GM10266 (cell line): Measurements from ENCODE around the gene KRT9.
"Not testable (repeated sequence)": the region's sequence is repeated elsewhere in the genome, so short reads cannot be mapped to it uniquely, and the experiment has no call there.

Experiments used
- DNase-seq: peaks from one replicate; pipeline ENCODE4 v3.0.0; 2012; ENCODE audit errors: extremely low spot score
- TF ChIP-seq, protein P1 (sequence below): IDR thresholded peaks from 2 replicates; pipeline ENCODE4 v1.5.1; 2012; ENCODE audit warnings: mild to moderate bottlenecking, low read depth; ENCODE audit not compliant: control insufficient read depth, insufficient read depth; ENCODE audit errors: missing control alignments

The KRT9 gene

DNA sequence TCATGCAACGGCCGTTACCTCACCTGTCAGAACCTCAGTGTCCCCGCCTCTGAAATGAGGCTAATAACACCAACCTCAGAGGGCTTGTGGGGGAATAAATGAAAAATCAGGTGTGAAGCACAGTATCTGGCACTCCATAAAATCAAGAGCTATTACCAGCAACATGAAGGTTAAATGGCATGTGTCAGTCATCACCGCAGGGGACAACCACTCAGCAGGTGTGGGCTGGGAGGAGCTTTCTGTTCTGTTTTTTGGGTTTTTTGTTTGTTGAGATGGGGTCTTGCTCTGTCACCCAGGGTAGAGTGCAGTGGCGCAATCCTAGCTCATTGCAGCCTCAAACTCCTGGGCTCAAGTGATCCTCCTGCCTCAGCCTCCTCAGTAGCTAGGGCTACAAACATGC lies 26.9 kb downstream of the KRT9 start:
- TF ChIP-seq, protein P1, sequence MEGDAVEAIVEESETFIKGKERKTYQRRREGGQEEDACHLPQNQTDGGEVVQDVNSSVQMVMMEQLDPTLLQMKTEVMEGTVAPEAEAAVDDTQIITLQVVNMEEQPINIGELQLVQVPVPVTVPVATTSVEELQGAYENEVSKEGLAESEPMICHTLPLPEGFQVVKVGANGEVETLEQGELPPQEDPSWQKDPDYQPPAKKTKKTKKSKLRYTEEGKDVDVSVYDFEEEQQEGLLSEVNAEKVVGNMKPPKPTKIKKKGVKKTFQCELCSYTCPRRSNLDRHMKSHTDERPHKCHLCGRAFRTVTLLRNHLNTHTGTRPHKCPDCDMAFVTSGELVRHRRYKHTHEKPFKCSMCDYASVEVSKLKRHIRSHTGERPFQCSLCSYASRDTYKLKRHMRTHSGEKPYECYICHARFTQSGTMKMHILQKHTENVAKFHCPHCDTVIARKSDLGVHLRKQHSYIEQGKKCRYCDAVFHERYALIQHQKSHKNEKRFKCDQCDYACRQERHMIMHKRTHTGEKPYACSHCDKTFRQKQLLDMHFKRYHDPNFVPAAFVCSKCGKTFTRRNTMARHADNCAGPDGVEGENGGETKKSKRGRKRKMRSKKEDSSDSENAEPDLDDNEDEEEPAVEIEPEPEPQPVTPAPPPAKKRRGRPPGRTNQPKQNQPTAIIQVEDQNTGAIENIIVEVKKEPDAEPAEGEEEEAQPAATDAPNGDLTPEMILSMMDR, result no peak
- no peak for DNase-seq

DNA sequence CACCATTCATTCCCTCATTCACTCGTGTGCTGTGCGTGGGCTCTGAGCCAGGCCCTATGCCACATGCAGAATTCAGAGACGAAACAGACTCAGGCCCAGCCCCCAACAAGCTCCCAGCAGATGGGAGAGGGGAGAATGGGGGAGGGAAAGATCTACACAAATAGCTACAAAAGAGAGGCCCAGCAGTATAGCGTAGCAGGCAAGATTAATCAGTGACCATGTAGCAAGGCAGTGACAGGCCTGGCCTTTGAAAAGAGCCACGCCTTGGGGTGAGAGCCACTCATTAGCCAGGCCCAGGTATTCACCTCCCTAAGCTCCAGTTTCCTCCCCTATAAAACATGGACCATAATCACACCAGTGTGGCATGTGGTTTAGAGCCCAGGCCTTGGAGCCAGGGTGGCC lies 27.4 kb downstream of the KRT9 start:
- DNase-seq, result no peak
- TF ChIP-seq, protein P1, result no peak

DNA sequence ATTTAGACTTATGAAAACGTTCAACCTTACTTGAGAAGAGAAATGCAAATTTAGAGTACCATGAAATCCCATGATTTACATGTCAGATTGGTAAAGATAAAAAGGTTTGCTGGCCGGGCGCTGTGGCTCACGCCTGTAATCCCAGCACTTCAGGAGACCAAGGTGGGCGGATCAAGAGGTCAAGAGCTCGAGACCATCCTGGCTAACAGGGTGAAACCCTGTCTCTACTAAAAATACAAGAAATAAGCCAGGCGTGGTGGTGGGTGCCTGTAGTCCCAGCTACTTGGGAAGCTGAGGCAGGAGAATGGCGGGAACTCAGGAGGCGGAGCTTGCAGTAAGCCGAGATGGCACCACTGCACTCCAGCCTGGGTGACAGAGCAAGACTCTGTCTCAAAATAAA lies 29.1 kb downstream of the KRT9 start:
- not testable (repeated sequence) for DNase-seq

DNA sequence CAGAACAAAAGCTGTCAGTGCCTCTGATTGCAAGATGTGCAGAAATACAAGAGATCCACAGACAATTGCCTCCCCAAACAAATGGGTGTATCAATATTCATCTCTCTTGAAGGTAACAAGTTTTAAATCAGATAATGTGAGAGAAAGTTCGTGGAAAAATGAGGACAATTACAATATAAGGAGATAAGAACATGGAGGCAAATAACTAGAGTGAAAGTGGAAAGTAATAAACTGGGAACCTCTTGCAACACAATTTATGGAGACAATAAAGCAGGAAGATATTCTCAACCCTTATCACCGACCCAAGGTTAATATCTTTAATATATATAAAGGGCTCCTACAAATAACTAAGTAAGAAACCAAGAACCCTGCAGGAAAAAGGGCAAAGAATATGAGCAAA lies 29.5 kb downstream of the KRT9 start:
- TF ChIP-seq, protein P1, result no peak

DNA sequence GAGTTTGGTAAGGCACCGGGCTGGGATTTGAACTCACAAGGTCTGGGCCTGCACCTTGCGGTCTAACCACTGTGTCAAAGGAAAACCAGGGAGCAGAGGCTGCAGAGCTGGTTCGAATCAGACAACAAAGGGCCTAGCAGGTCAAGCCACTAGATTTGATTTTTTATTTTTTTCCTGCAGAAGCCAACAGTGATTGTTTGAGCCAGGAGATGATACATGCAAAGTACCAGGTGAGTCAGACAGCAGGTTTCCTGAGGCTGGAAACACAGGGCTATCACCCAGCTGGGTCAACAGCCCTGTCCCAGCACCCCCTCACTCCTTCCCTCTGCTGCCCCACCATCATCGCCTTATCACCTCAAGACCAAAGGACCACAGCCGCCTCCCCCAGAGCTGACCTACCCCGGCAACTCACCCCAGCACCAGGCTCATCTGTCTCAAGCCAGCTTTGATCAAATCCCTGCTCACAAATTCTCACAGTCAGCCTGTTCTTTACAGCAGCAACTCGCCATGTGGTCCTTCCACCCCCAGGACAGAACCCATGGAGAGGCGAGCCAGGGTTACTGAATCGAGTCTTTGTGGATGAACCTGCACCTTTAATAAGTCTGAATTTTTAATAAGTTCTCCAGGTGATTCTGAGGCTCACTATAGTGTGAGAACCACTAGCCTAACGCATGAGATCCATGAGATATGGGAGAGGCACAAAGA lies 30.8 kb downstream of the KRT9 start:
- no peak for DNase-seq
- TF ChIP-seq, protein P1, result no peak

More for the DNA sequence above, 29.5 kb downstream of the KRT9 start:
- no peak for DNase-seq

DNA sequence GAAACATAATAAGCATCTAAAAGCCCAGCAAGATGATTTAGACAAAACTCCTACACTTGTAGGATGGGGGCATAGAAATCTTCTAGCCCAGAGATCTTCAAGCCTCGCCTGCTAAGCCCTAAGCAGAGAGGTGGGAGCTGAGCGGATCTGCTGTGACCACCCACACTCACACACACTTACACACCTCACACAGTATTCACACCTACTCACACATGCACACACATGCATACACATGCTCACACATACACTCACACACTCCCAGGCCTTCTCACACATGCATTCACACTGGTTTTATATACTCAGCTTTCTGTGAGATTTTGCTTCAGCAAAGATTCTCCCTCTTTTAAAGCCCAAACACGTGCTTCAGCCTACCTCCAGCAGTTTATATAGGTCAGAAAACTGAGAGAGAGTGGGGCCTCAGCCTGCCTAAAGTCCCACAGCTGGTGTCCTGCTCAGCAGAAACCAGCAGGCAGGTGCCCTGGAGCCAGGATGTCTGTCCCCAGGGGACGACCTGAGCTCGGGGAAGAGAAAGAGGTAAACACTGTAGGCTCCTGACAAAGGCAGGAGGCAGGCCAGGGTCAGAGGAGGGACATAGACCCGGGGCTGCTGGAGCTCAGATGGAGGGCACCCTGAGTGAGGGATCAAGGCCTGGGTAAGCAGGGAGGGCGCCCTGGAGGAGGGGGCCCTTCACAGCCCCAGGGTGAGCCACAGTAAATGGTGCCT lies 31.7 kb downstream of the KRT9 start:
- no peak for DNase-seq
- TF ChIP-seq, protein P1, result no peak

DNA sequence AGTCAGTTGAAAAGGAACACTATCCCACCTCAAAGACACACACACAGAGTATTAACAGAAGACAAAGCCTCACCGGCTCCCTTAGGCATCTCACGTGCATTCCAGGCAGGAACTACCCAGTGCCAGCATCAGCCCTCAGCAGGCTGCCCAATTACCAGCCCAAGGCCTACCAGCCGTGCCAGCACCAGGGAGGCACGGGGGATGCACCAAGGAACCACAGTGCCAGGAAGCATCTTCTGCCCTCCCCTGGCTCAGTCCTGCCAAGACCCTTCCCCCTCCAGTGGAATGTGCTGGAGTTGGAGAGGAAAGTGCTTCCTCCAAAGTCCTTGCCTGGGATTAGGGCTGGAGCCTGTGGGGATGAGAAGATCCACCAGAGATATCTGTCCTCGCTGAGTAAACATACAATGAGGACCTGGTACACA lies 32.8 kb downstream of the KRT9 start:
- DNase-seq, result no peak
- TF ChIP-seq, protein P1, result no peak
